MCF 10A (cell line): ENCODE results near the gene RRP8. TPM values are rescaled to one million over a fixed set of nuclear protein-coding genes. Genes with fewer than 3 reads are reported as not detected.

Experiments
- BruUV-seq: library from RNA; stranded (reverse); fragments of 400-500 nt; replicated peaks from 2 replicates; lab custom pipeline; 2021; lab: Mats Ljungman, UMichigan
- CTCF ChIA-PET: fragments of 300-600 bp; sonication (Branson Sonifier 250); formaldehyde crosslinking; extraction: SDS; loops from one replicate; lab custom pipeline; 2021; ENCODE audit warnings: antibody characterized with exemption, inconsistent platforms; lab: Yijun Ruan, JAX
- POLR2A ChIA-PET: fragments of 300-600, 350-650 bp; sonication (Branson Sonifier 250); formaldehyde crosslinking; extraction: SDS; loops from one replicate; lab custom pipeline; 2020; ENCODE audit warnings: antibody characterized with exemption, inconsistent platforms; lab: Yijun Ruan, JAX
- DNase-seq: peaks from one replicate; pipeline ENCODE4 v3.0.0-alpha.2; 2018; ENCODE audit not compliant: unreplicated experiment
- H3K27ac Mint-ChIP-seq: one replicate; pipeline ENCODE4 v1.8.0; 2022; ENCODE audit warnings: mild to moderate bottlenecking, low read depth, mixed read lengths; ENCODE audit not compliant: unreplicated experiment
- H3K27me3 Mint-ChIP-seq: one replicate; pipeline ENCODE4 v1.8.0; 2022; ENCODE audit warnings: mixed read lengths; ENCODE audit not compliant: insufficient read depth, unreplicated experiment
- H3K36me3 Mint-ChIP-seq: one replicate; pipeline ENCODE4 v1.8.0; 2022; ENCODE audit warnings: mild to moderate bottlenecking, moderate library complexity, mixed read lengths; ENCODE audit not compliant: insufficient read depth, unreplicated experiment
- H3K4me1 Mint-ChIP-seq: one replicate; pipeline ENCODE4 v1.8.0; 2022; ENCODE audit warnings: mixed read lengths; ENCODE audit not compliant: insufficient read depth, unreplicated experiment
- H3K4me3 Mint-ChIP-seq: one replicate; pipeline ENCODE4 v1.8.0; 2022; ENCODE audit warnings: mild to moderate bottlenecking, moderate library complexity, mixed read lengths; ENCODE audit not compliant: unreplicated experiment
- H3K9me3 Mint-ChIP-seq: one replicate; pipeline ENCODE4 v1.8.0; 2022; ENCODE audit warnings: mixed read lengths; ENCODE audit not compliant: unreplicated experiment
- intact Hi-C: fragments of 100-400 bp; cut with micrococcal nuclease; formaldehyde crosslinking; loops from 2 replicates; pipeline ENCODE4 v1.14.1; 2022
- total RNA-seq: library from RNA; stranded (reverse); gene quantifications from 2 replicates; pipeline ENCODE4 v1.2.3, GENCODE V29; 2022
- TF ChIP-seq, protein P1 (sequence below): fragments of 200-600 bp; IDR thresholded peaks from one replicate; pipeline ENCODE4 v1.8.0; 2022; ENCODE audit warnings: antibody characterized with exemption, mild to moderate bottlenecking; ENCODE audit not compliant: unreplicated experiment

Gene RRP8
- total RNA-seq, 1 experiment from 2014 or later, result 27.6 TPM

DNA sequence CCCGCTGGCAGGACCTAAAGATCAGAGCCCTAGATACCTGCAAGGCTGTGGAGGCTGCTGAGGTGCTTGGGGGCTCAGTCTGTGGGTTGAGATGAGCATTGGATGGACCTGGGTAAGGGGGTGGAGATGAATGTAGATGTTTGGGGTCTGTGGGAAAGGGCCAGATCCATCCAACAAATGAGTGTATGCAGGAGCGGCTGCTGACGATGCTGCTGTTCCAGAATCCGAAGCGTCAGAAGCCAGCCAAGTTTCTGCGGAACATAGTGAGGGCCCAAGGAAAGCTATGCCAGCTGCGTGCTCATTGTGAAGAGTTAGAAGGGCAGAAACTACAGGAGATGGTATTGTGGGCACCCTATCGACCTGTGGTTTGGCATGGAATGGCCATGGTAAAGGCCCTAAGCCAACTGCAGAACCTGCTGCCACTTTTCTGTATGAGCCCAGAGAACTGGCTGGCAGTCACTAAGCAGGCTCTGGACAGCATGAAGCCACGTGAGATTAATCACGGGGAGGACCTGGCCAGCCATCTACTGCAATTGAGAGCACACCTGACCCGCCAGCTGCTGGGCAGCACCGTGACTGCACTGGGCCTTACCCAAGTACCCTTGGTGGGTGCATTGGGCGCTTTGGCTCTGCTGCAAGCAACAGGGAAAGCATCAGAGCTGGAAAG is 36.6 kb downstream of the RRP8 start:
- no peaks in the 10 kb centered on the region for H3K36me3 Mint-ChIP-seq
- H3K27me3 Mint-ChIP-seq, result no peaks in the 10 kb centered on the region
- no TSS peak for BruUV-seq
- ChIA-PET CTCF (interaction anchor here (2.6 kb wide), 1 partner anchor 36 kb away, joined by 15 read pairs; no protein-coding TSS in a partner anchor), POLR2A (no interaction called here)
- H3K4me1 Mint-ChIP-seq, result peaks cover 29% of the 10 kb centered on the region
- H3K4me3 Mint-ChIP-seq, result no peak overlapping the region
- H3K9me3 Mint-ChIP-seq, result no peaks in the 10 kb centered on the region
- DNase-seq, result no peak
- H3K27ac Mint-ChIP-seq, result no peak overlapping the region
- intact Hi-C loops, result no loop called here
- TF ChIP-seq, protein P1, sequence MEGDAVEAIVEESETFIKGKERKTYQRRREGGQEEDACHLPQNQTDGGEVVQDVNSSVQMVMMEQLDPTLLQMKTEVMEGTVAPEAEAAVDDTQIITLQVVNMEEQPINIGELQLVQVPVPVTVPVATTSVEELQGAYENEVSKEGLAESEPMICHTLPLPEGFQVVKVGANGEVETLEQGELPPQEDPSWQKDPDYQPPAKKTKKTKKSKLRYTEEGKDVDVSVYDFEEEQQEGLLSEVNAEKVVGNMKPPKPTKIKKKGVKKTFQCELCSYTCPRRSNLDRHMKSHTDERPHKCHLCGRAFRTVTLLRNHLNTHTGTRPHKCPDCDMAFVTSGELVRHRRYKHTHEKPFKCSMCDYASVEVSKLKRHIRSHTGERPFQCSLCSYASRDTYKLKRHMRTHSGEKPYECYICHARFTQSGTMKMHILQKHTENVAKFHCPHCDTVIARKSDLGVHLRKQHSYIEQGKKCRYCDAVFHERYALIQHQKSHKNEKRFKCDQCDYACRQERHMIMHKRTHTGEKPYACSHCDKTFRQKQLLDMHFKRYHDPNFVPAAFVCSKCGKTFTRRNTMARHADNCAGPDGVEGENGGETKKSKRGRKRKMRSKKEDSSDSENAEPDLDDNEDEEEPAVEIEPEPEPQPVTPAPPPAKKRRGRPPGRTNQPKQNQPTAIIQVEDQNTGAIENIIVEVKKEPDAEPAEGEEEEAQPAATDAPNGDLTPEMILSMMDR, result no peak

DNA sequence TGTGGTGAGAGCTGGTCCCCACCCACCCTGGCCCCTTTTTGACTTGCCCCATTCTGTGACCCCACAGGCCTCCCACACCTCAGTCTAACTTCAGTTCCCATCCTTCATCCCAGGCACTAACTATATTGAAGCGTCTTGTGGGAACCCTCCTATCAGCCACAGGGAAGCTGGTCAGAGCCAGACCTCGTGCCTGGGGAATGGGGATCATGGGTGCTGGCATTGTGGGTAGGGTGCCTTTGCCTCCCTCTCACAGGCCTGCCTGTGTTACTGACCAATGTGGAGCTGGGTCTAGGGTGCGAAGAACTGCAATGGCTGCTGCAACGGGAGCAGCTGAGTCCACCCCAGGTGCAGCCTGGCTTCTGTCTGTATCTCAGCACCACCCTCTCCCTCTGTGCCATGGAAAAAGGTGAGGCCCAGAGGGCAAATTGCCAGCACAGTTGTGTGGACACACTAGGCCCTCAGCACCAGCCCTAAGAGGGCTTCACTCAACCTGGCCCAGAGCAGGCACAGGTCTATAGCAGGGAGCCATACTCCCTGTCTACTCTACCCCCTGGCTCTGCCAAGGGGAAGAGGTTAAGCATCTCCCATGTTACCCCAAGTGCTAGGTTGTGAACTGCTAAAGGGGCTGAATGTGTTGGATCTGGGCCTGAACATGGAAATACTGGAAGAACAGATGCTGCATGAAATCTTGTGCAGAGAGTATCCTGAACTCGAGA is 37.3 kb downstream of the RRP8 start:
- BruUV-seq, result no TSS peak
- DNase-seq, result no peak
- intact Hi-C loops, result no loop called here
- H3K4me1 Mint-ChIP-seq, result peaks cover 26% of the 10 kb centered on the region
- H3K27me3 Mint-ChIP-seq, result no peaks in the 10 kb centered on the region
- ChIA-PET CTCF (interaction anchor here (0.6 kb wide), 1 partner anchor 896 kb away, joined by 3 read pairs; no protein-coding TSS in a partner anchor), POLR2A (interaction anchor here (0.9 kb wide), 1 partner anchor 11 kb away, joined by 3 read pairs; no protein-coding TSS in a partner anchor)
- no peaks in the 10 kb centered on the region for H3K9me3 Mint-ChIP-seq
- TF ChIP-seq, protein P1, result no peak
- no peak overlapping the region for H3K27ac Mint-ChIP-seq
- no peaks in the 10 kb centered on the region for H3K36me3 Mint-ChIP-seq
- no peak overlapping the region for H3K4me3 Mint-ChIP-seq

DNA sequence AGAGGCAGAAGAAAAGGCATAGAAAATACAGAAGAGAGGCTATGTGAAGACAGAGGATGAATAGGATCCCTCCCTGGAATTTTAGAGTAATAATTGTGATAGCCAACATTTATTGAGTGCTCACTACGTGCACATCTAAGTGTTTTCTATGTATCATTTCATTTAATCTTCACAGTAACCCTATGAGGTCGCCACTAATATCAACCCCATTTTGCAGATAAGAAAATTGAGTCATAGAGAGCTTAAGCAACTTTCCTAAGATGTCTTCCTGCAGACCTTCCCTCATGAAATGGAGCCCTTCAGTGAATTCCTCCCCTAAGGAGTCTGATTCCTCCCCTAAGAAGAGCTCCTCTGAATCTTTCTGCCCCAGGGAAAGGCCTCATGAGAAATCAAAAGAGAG is 38.1 kb downstream of the RRP8 start:
- POLR2A ChIA-PET, result interaction anchor here (0.9 kb wide), 1 partner anchor 12 kb away, joined by 3 read pairs; no protein-coding TSS in a partner anchor

More for the DNA sequence above, 38.1 kb downstream of the RRP8 start:
- Mint-ChIP-seq H3K27me3 (no peaks in the 10 kb centered on the region), H3K4me1 (peaks cover 26% of the 10 kb centered on the region), H3K36me3 (no peaks in the 10 kb centered on the region), H3K4me3 (no peak overlapping the region), H3K27ac (no peak overlapping the region), H3K9me3 (no peaks in the 10 kb centered on the region)
- no TSS peak for BruUV-seq
- intact Hi-C loops, result no loop called here
- CTCF ChIA-PET, result interaction anchor here (0.6 kb wide), 1 partner anchor 897 kb away, joined by 3 read pairs; no protein-coding TSS in a partner anchor
- TF ChIP-seq, protein P1, result no peak
- DNase-seq, result no peak
